GM13977 (cell line): ENCODE results near the gene IPO9.

Source experiments
- DNase-seq: peaks from one replicate; pipeline ENCODE4 v3.0.0; 2012; ENCODE audit warnings: low spot score
- CTCF ChIP-seq: IDR thresholded peaks from 2 replicates; pipeline ENCODE4 v1.5.1; 2012; ENCODE audit warnings: mild to moderate bottlenecking, control low read depth; ENCODE audit not compliant: insufficient read depth; ENCODE audit errors: extremely low read depth, missing control alignments
- in situ Hi-C: fragments of 300-500 bp; cut with MboI; formaldehyde crosslinking; loops from one replicate; pipeline ENCODE4 v1.12.0; 2022; ENCODE audit warnings: low sequenced_read_pairs, low pct_unique_long_range_greater_than_20kb, mixed read lengths, inconsistent platforms; ENCODE audit not compliant: unreplicated experiment

The IPO9 gene

GRCh38 chr1:201806801-201807200 lies 22.2 kb upstream of the IPO9 start:
- no peak for DNase-seq
- in situ Hi-C loops = loop anchor here (10.0 kb wide), 1 partner anchor 242 kb away; no protein-coding TSS in a partner anchor
- no peak for TF ChIP-seq CTCF

- no peak for TF ChIP-seq CTCF
- in situ Hi-C loops = loop anchor here (10.0 kb wide), 1 partner anchor 243 kb away; no protein-coding TSS in a partner anchor
- DNase-seq = no peak
Measured at GRCh38 chr1:201807958-201808632, 20.9 kb upstream of the IPO9 start.

- no peak for TF ChIP-seq CTCF
- in situ Hi-C loops = loop anchor here (10.0 kb wide), 1 partner anchor 244 kb away; no protein-coding TSS in a partner anchor
- no peak for DNase-seq
Measured at GRCh38 chr1:201808633-201808990, 20.3 kb upstream of the IPO9 start.

DNA sequence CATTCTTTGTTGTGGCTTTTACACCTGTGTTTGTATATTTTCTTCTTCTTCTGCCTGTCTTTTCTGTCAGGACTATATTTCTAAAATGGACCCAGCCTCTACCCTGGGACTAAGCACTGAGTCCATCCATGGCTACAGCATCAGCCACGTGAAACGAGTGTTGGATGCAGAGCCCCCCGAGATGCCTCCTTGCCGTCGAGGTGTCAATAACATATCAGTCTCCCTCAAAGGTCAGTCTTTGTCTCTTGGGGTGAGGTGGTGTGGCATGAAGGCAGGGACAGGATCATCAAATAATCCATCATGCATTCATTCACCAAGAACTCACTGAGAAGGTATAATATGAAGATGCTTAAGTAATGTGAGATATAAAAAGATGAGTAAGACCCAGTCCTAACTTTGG lies 19.1 kb upstream of the IPO9 start:
- in situ Hi-C loops = loop anchor here (10.0 kb wide), 1 partner anchor 245 kb away; no protein-coding TSS in a partner anchor
- DNase-seq = no peak
- no peak for TF ChIP-seq CTCF

GRCh38 chr1:201810466-201811216 lies 18.3 kb upstream of the IPO9 start:
- no peak for TF ChIP-seq CTCF
- in situ Hi-C loops = no loop called here
- no peak for DNase-seq

DNA sequence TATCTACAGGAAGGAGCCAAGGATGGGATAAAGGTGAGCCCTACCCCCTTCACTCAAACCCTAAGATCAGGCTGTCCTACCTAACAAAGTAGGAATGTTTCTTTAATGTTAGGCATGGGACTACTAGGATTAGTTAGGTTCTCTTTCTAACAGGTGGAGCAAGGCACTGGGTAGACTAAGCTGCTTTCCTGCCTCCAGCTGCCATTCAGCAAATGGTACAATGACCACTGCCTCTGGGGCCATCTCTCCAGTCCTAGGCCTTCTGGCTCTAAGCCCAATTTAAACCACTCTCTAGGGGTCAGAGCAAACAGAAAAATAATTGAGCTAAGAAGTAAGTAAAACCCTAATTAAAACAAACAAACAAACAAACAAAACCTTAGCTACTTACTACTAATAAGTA lies 15.7 kb upstream of the IPO9 start:
- in situ Hi-C loops = no loop called here
- no peak for DNase-seq
- no peak for TF ChIP-seq CTCF
